NCI-H226 (cell line): ENCODE measurements around the gene SPPL3.
"Not testable (repeated sequence)": the region's sequence is repeated elsewhere in the genome, so short reads cannot be mapped to it uniquely, and the experiment has no call there.

Source experiments
- DNase-seq: peaks from one replicate; pipeline ENCODE4 v3.0.0-alpha.2; 2015

Gene SPPL3

DNA sequence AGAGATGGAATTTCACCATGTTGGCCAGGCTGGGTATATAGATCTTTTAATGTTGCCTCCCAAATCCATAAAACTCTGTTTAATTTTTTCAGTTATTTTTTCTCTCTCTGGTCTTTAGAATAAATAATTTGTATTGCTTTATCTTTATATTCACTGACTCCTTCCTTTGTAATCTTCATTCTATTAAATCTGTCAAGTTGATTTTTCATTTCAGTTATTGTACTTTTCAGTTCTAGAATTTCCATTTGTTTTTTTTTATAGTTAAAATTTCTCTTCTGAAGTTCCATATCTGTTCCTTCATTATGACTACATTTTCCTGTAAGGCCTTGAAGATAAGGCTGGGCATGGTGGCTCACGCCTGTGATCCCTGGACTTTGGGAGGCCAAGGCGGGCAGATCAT is 13.6 kb upstream of the SPPL3 start:
- DNase-seq = no peak

DNA sequence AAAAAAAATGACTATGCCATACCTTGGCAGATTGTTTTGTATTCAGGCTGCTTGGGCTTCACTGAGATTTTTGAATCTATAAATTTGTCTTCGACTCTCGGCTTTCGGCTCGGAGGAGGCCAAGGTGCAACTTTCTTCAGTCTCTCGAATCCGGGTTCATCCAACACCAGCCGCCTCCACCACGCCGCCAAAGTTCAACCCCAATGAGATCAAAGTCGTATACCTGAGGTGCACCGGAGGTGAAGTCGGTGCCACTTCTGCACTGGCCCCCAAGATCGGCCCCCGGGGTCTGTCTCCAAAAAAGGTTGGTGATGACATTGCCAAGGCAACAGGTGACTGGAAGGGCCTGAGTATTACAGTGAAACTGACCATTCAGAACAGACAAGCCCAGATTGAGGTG is 12.4 kb upstream of the SPPL3 start:
- no peak for DNase-seq

DNA sequence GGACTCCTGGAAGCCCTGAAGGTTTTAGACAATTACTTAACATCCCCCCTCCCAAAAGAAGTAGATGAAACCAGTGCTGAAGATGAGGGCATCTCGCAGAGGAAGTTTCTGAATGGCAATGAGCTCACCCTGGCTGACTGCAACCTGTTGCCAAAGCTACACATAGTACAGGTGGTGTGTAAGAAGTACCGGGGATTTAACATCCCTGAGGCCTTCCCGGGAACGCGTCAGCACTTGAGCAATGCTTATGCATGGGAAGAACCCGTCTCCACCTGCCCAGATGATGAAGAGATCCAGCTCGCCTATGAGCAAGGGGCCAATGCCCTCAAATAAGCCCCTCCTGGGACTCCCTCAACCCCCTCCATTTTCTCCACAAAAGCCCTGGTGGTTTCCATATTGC is 10.6 kb upstream of the SPPL3 start:
- DNase-seq = no peak

DNA sequence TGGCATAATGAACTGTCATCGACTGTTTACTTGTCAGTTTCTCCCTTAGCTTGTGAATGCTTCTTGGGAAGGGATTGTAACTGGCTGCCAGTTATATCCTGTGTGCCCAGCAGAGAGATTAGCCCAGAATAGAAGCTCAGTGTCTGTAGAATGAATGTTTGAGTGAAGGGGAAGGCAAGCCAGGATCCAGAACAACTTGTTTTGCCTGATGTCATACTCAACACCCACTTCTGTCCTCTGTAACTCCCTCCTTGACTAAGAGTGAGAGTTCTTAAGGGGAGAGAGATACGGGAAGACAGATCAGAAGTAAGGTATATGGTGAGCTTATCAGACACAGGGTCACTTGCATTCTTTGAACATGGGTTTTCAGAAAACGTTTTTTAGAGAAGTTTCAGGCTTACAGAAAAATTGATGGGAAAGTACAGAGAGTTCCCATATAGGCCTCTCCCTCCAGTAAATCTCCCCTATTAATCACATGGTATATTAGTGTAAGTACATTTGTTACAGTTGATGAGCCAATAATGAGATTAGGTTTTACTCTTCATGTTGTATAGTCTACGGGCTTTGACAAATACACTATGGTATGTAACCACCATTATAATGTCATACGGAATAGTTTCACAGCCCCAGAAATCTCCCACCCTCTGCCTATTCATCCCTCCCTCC is 5.6 kb upstream of the SPPL3 start:
- no peak for DNase-seq

DNA sequence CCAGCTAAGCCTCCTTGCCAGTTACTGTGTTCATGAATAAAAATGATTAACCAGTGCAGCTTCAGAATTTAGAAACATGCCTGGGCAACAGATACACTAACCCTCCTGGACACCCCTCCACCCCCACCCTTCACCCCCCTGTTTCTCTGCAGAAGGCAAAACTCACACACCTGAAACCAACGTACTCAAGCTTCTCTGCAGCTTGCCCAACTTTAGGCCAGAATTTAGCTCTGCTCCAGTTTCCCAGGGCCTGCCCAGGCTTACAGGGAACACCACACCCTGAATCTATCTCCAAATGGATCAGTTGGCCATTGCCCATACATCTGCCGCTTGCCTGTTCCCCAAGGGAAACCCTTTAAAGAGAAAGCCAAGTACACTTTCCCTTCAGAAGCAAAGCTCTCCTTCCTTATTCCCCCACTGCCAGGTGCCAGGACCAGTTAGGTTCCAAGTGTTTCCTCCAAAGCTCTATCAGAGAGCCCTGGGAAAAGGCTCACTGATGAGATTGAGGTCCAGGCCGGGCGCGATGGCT is 1.8 kb upstream of the SPPL3 start:
- no peak for DNase-seq

DNA sequence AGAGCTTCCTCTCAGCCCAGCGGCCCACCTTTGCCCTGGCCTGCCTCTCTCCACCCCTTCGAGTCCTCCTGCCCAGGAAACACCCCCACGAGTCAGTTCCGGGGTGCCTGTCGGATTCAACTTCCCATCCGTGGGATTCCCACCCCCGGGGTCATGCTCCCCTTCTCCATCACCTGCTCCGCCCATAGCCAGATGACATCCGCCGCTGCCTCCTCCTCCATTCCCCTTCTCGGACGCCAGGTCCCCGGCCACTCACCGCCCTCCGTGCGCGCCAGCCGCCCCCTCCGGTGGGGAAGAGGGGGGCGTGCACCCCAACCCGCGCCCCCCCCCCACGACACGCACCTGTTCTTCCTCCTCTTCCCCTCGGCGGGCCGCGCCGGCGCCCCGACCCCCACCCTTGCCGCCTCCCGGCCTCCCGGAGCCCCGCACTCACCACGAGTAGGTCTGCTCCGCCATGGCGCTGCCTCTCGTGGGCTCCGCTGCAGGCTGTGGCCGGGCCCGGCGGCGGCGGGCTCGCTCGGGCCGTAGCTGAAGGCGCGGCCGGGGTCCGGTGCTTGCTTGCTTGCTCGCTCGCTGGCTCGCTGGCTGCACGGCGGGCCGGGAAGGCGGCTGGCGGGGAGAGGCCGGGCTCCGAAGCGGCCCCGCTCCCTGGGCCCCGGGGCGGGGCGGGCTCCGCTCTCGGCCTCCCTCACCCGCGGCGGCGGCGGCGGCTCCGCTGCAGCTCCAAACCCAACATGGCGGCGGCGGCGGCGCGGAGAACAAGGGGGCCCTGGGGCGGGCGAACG is 554 bp downstream of the SPPL3 start:
- DNase-seq = peak; percentile 68

DNA sequence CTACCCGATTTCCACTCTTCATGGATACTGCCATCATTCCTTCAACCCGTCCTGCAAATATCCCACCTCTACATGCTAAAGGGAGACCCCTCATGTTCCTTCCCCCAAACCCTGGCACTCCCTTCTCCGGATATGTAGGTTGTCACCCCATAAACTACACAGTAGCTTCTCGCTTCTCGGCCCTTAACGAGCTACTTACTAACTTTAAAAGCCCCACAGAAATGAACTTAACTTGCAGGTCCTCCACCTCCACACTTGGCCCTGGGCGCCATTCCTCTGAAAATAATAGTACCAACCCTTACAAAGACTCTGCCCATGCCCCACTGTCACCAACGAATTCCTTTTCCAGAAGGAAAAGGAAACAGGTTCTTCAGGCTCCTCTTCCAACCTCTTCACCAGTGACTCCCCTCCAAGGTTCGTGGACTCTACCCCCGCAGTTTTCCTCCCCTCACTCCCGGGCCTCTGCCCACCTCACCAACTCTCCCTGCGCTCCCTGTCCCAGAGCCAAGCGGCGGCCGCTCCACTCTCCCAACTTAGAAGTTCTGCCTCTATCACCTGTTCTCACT is 1.2 kb downstream of the SPPL3 start:
- no peak for DNase-seq

DNA sequence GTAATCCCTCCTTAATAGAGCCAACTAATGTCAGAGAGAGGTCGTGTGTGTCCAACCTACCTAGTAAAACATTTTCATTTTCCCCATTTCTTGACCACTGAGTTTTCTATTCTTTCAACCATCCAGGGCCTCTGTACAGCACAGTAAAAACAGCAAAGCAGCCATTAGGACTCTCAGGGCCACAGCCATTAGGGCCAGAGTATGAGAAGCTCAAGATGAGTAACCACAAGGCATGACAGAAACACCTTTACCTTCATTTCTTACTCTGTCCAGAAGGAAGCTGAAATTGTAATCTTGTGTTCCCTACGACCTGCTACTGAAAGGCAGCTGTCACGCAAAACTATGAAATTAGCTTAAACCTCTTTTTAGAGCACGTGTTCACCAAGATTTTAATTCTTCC is 2.3 kb downstream of the SPPL3 start:
- no peak for DNase-seq

DNA sequence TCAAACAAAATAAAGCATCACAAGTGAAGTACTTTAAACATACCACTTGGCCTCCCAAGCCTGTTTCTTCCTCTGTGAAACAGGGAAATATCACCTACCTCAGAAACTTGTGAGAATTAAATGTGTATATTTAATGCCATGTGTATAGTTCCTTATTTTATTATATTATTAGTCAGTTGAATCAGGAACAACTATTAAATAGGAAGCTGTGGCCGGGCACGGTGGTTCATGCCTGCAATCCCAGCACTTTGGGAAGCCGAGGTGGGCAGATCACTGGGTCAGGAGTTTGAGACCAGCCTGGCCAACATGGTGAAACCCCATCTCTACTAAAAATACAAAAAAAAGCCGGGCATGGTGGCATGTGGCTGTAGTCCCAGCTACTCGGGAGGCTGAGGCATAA is 3.1 kb downstream of the SPPL3 start:
- not testable (repeated sequence) for DNase-seq

DNA sequence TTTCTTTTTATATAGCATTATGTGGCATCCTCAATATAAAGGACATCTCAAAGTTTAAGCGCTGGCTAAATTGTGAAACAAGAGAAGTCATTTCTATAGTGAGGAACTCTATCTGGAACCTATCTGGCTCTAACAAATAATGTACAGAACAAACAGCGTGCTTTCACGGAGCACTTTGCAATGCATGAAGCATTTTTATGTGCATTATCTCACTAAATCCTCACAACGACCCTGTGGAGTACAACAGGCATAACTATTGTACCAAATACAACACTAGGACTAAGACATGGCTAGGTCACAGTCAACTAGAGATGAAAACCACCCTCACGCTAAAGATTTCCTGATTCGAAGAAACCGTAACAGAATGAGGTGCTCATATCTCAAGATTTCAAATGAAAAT is 8.6 kb downstream of the SPPL3 start:
- no peak for DNase-seq

DNA sequence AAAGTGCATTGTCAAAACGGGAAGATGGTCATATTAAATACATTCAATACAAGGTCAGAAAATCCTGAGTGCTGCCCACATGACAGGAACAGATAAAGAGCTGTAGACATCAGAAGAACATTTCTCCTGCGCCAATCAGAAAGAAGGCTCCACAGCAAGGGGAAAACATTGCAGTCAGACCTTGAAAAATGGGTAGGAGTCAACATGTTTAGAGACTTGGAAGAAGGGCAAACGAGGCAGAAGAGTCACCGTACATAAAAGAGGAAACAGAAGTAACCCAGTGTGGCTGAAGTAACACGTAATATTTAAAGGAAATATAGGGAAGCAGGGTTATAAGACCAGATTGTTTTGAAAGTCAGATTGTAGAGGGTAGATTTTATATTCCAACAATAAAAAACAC is 11.9 kb downstream of the SPPL3 start:
- DNase-seq = no peak

DNA sequence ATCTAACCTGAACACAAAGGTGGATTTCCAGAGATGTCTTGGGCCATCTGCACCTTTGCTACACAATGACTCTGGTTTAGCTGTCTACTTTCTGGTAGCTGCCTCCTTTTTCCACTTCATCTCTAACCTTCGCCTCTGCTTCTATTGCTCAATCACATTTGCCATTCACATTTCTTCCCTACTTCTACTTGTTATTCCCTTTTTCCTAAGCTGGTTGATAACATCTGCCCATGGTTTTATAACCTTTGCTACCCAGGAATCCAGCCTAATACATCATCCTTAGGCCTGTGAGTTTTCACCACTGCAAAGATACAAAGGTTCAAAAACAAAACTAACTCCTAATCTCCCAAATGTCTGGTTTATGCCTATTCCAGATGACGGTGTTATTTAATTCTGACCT is 13.2 kb downstream of the SPPL3 start:
- DNase-seq = no peak

DNA sequence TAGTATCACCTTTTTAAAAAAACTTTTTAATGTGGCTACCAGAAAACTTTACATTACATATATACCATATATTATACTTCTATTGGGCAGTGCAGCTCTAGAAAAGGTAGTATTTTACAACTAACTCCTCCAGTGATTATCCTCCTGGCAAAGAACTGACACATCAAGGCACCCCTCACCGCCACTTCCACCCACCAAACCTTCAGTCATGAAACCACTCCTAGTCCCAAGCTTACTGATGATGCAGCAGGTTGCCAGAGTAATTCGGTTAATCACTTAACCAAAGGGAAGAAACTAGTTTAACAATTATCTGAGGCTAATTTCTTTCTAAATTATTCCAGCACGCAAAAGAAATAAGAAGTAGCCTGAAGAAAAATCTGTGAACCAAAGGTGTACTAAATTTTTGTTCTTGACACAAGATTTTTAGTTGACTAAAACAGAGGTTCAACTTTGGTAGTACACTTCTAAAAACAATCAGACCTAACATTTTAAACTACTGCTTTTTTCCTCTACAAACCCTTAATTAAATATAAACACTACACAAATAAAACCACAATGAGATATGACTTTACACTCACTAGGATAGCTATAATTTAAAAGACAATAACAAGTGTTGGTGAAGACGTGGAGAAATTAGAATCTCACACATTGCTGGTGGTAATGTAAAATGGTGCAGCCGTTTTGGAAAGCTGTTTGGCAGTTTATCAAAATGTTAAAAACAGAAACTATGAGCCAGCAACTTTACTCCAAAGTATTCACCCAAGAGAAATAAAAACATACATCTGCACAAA is 16.7 kb downstream of the SPPL3 start:
- DNase-seq = no peak

DNA sequence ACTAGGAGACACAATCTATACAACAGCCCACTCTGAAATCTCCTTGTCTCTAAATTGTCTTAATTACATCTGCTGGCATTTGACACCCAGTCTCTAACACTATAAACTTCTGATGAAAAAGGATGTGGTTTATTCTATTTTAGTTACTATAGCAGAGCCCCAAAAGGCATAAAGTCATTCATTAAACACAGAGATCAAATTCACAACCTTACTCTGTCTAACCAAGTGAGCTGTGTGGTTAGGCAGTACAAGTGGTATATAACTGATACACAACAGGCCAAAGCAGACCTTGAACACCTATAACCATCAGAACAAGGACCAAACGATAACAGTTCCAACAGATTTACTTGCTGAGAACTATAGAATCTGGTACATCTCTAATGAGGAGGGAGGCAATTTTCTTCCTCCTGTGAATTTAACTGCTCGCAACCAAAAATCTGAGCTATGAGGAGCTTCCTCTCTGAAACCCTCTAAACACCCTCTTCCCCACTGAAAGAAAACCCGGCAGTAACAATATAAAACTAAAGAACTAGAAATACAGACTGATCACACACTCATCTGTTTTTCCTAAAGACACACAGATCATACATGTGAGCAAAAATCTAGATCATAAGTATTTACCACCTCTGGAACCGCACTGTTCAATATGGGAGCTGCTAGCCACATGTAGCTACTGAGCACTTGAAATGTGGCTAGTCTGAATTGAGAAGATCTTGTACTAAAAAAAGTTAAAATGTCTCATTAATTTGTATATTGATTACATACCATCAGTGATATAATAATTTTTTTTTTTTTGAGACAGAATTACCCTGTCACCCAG is 17.7 kb downstream of the SPPL3 start:
- DNase-seq = no peak

DNA sequence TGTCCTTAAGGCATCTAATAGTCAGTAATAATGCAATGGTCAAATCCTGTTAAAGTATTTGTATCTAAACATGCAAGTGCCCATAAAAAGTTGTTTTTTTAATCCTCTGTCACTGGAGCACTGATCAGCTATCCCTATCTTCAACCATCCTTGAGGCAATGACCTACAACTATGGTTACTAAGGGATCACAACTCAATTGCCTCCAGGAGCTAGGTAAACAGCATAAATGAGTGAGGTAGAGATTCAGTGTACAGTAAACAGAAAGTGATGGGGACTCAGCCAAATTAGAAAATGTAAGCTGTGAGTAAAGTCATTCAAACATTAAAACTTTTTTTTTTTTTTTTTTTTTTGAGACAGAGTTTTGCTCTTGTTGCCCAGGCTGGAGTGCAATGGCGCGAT is 18.6 kb downstream of the SPPL3 start:
- no peak for DNase-seq

DNA sequence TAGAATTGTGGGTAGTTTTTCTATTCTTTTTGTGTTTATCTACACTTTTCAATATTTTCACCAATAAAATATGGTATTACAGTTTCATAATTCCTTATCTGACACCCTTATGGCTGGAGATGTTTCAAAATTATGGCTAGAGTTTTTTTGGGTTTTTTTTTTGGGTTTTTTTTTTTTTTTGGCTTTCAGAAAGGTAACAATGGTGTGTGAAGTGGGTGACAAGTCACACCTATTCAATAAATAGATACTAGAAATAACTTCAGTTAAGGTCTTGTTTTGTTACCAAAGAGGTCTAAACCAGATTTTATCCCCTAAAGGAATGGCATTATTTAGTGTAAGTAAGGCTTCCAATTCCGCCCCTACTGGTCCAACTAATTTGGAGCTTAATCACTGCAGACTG is 19.5 kb downstream of the SPPL3 start:
- DNase-seq = no peak

DNA sequence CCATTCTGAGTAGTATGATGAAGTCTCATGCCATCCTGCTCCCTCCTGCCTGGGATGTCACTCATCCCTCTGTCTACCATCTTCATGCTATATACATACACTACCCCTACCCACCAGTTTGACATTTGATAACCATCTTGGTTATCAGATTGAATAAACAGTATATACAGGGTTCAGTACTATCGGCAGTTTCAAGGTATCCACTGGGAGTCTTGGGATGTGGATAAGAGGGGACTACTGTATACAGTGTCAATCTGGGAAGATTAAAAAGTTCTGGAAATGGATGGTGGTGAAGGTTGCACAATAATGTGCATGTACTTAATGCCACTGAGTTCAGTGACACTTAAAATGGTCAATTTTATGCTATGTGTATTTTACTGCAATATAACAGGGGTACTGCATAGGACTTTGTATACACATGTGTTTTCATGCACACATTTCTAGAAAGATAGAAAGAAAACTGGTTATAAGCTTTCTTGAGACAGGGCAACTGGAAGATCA is 22.1 kb downstream of the SPPL3 start:
- no peak for DNase-seq

DNA sequence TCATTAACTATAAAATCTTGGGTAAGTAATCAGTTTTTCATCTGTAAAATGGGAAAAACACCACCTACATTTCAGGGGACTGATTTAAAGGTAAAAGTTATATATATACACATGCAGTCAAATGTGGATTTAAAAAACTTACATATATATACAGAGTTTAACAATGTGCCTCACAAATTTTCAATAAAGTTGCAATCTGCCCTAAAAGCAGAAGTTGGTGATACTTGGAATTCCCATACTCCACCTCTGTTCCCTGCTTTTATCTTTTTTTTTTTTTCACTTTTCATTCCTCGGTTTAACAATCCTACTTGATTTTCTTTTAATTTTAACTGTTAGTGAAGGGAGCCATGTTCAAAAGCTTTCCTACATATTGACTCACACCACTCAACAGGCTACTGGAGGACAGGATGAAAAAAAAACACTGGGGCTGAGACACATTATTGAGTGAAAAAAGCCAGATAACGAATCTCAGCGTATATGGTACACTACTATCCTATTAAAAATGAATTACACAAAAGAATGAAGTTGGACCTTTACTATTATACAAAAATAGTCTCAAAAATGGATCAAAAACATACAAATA is 24.3 kb downstream of the SPPL3 start:
- DNase-seq = no peak

DNA sequence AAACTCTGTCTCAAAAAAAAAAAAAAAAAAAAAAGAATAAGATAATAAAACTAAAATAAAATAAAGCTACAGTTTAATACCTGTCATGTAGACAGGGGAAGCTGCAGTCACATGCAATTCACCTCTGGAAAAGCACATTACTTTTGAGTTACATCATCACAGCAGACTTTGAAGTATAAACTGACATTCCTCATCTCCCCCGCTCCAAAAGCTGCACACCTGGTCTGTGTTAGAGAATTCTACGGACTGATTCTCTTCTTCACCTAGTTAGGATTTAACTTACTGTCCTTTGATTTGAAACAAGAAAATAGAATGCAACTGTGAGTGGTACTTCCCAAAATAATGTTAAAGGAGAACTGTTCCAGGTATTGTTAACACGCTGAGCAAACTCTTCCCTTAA is 25.1 kb downstream of the SPPL3 start:
- DNase-seq = no peak

DNA sequence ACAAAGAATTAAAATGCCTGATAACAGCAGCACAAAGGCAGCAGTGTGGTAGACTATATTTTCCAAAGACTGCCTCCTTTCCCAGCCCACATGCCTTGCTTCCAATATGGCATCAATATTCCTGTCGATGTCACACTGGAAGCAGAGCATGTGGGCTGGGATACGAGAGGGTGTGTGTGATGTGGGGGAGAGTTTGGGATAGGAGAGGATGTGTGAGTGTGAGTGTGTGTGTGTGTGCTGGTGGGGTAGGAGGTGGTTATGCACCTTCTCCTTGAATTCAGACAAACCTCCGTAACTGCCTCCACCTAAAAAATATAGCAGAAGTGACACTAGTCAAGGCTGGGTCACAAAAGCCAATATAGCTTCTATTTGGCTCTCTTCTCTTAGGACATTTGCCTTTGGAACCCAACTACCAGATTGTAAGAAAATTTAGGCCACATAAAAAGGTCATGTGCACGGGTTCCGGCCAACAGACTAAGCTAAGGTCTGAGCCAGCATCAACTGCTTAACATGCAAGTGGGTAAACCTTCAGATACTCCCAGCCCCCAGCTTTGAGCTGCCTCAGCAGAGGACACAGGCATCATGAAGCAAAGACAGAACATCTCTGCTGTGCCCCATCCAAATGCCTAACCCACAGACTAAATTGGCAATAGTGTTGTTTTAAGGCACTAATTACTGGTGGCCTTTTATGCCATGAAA is 29.5 kb downstream of the SPPL3 start:
- DNase-seq = no peak

DNA sequence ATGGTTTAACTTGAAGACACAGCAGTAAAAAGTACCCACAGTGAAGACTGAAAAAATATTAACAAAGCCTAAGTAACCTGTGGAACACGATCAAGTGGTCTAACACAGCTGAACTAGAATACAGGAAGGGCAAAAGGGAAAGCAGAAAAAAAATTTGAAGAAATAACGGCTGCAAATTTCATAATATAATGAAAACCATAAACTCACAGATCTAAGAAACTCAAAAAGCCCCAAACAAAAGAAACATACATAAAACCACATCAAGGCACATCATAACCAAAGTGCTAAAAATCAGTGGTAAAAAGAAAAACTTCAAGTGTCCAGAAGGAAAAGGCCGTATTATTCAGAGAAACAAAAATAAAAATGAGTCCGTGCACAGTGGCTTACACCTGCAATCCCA is 30.9 kb downstream of the SPPL3 start:
- no peak for DNase-seq
